ENCODE measurements around the gene OR3A3.

- TF ChIP-seq, protein P1, sequence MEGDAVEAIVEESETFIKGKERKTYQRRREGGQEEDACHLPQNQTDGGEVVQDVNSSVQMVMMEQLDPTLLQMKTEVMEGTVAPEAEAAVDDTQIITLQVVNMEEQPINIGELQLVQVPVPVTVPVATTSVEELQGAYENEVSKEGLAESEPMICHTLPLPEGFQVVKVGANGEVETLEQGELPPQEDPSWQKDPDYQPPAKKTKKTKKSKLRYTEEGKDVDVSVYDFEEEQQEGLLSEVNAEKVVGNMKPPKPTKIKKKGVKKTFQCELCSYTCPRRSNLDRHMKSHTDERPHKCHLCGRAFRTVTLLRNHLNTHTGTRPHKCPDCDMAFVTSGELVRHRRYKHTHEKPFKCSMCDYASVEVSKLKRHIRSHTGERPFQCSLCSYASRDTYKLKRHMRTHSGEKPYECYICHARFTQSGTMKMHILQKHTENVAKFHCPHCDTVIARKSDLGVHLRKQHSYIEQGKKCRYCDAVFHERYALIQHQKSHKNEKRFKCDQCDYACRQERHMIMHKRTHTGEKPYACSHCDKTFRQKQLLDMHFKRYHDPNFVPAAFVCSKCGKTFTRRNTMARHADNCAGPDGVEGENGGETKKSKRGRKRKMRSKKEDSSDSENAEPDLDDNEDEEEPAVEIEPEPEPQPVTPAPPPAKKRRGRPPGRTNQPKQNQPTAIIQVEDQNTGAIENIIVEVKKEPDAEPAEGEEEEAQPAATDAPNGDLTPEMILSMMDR (conservative IDR thresholded peaks at IDR 0.05; ENCODE audit: low read length), result no peak
- no peak for TF ChIP-seq EZH2phosphoT487 (IDR thresholded peaks at IDR 0.05; ENCODE audit: borderline replicate concordance)
Measured at GRCh38 chr17:3438368-3438767, 27.2 kb downstream of the OR3A3 start.
